ENCODE measurements around the gene LAMB4.

DNA sequence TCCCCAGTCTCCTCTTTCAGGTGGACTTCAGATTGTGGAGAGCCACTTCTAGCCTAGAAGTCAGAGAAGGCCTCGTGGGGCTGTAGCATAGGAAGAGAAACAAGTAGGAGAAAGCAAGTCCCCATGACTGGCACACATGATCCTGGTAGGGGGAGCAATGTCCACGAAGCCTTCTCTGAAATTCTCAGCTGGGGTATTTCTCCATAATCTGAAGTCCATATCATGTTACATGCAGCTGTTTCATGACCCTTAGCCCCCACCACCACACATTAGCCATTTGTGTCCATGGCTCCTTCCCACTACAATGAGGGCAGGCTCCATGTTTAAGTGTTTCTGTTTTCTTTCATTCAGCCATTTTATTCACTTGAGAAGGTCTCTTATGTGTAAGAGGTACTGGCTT, 43.2 kb downstream of the LAMB4 start:
- no peak for TF ChIP-seq GATA2 (IDR thresholded peaks at IDR 0.05; ENCODE audit: low read depth, low read length)
- no peak for TF ChIP-seq GATA3 (IDR thresholded peaks at IDR 0.05; ENCODE audit: low read depth, low read length)

Data from SH-SY5Y (cell line).